GM10266 (cell line): ENCODE measurements around the gene IMMP2L.
"Not testable (repeated sequence)": the region's sequence is repeated elsewhere in the genome, so short reads cannot be mapped to it uniquely, and the experiment has no call there.

ENCODE experiments used
- DNase-seq: peaks from one replicate; pipeline ENCODE4 v3.0.0; 2012; ENCODE audit errors: extremely low spot score
- CTCF ChIP-seq: IDR thresholded peaks from 2 replicates; pipeline ENCODE4 v1.5.1; 2012; ENCODE audit warnings: mild to moderate bottlenecking, low read depth; ENCODE audit not compliant: control insufficient read depth, insufficient read depth; ENCODE audit errors: missing control alignments

IMMP2L gene

GRCh38 chr7:111329367-111330234 lies 232.7 kb downstream of the IMMP2L start:
- DNase-seq, result no peak
- TF ChIP-seq CTCF, result peak; percentile 4

GRCh38 chr7:111328487-111328886 lies 233.8 kb downstream of the IMMP2L start:
- TF ChIP-seq CTCF, result no peak
- DNase-seq, result no peak

GRCh38 chr7:111324776-111325175 lies 237.5 kb downstream of the IMMP2L start:
- no peak for DNase-seq
- TF ChIP-seq CTCF, result no peak

- no peak for DNase-seq
- TF ChIP-seq CTCF, result no peak
Observed at GRCh38 chr7:111324228-111324627, 238.1 kb downstream of the IMMP2L start.

GRCh38 chr7:111323670-111324069 lies 238.6 kb downstream of the IMMP2L start:
- not testable (repeated sequence) for DNase-seq

- DNase-seq, result no peak
- TF ChIP-seq CTCF, result no peak
Observed at GRCh38 chr7:111320133-111320532, 242.2 kb downstream of the IMMP2L start.

GRCh38 chr7:111312966-111313365 lies 249.3 kb downstream of the IMMP2L start:
- TF ChIP-seq CTCF, result peak; percentile 14
- no peak for DNase-seq
